ENCODE data around the gene BPTF.
"Not testable (repeated sequence)": the region's sequence is repeated elsewhere in the genome, so short reads cannot be mapped to it uniquely, and the experiment has no call there.

BPTF gene

GRCh38 chr17:67879662-67880061 lies 54.4 kb downstream of the BPTF start:
- DNase-seq (ENCODE audit: low read depth), result no peak

- no peak for DNase-seq (ENCODE audit: low read depth)
Measured at GRCh38 chr17:67881083-67881482, 55.8 kb downstream of the BPTF start.

- no peak for DNase-seq (ENCODE audit: low read depth)
Measured at GRCh38 chr17:67884741-67885140, 59.4 kb downstream of the BPTF start.

GRCh38 chr17:67891481-67892119 lies 66.3 kb downstream of the BPTF start:
- DNase-seq (ENCODE audit: low read depth), result peak; percentile 88

- DNase-seq (ENCODE audit: low read depth), result no peak
Measured at GRCh38 chr17:67902511-67903231, 77.4 kb downstream of the BPTF start.

GRCh38 chr17:67905298-67905697 lies 80.0 kb downstream of the BPTF start:
- DNase-seq (ENCODE audit: low read depth), result not testable (repeated sequence)

- DNase-seq (ENCODE audit: low read depth), result not testable (repeated sequence)
Measured at GRCh38 chr17:67910117-67910803, 85.0 kb downstream of the BPTF start.

GRCh38 chr17:67911059-67911782 lies 85.9 kb downstream of the BPTF start:
- DNase-seq (ENCODE audit: low read depth), result no peak

- no peak for DNase-seq (ENCODE audit: low read depth)
Measured at GRCh38 chr17:67912088-67912487, 86.8 kb downstream of the BPTF start.

- DNase-seq (ENCODE audit: low read depth), result no peak
Measured at GRCh38 chr17:67912656-67913055, 87.4 kb downstream of the BPTF start.

GRCh38 chr17:67920212-67920611 lies 94.9 kb downstream of the BPTF start:
- no peak for DNase-seq (ENCODE audit: low read depth)

- DNase-seq (ENCODE audit: low read depth), result no peak
Measured at GRCh38 chr17:67922503-67922902, 97.2 kb downstream of the BPTF start.

GRCh38 chr17:67928842-67929241 lies 103.5 kb downstream of the BPTF start:
- not testable (repeated sequence) for DNase-seq (ENCODE audit: low read depth)

GRCh38 chr17:67931227-67931626 lies 105.9 kb downstream of the BPTF start:
- DNase-seq (ENCODE audit: low read depth), result peak; percentile 29

- DNase-seq (ENCODE audit: low read depth), result peak; percentile 12
Measured at GRCh38 chr17:67942810-67943209, 117.5 kb downstream of the BPTF start.

- DNase-seq (ENCODE audit: low read depth), result no peak
Measured at GRCh38 chr17:67944035-67944434, 118.7 kb downstream of the BPTF start.

- no peak for DNase-seq (ENCODE audit: low read depth)
Measured at GRCh38 chr17:67946513-67946912, 121.2 kb downstream of the BPTF start.

GRCh38 chr17:67947325-67947813 lies 122.1 kb downstream of the BPTF start:
- DNase-seq (ENCODE audit: low read depth), result no peak

GRCh38 chr17:67950945-67951344 lies 125.6 kb downstream of the BPTF start:
- DNase-seq (ENCODE audit: low read depth), result peak; percentile 34

GRCh38 chr17:67959510-67959909 lies 134.2 kb downstream of the BPTF start:
- no peak for DNase-seq (ENCODE audit: low read depth)

GRCh38 chr17:67960276-67960675 lies 135.0 kb downstream of the BPTF start:
- DNase-seq (ENCODE audit: low read depth), result not testable (repeated sequence)

GRCh38 chr17:67962156-67962555 lies 136.9 kb downstream of the BPTF start:
- DNase-seq (ENCODE audit: low read depth), result not testable (repeated sequence)

Data from amniotic epithelial cell (primary cell).